Body of pancreas (tissue), 4 donors: Measurements from ENCODE around the gene HOXD8.

ENCODE experiments used
- CTCF ChIP-seq, 7 experiments: fragments of 450-650 bp in 4 of 7; fragments of 200-600 bp in 3 of 7; sonication (generic) in 3 of 7; IDR thresholded peaks; one replicate each; pipeline ENCODE4 v1.5.1; 2016 to 2019; ENCODE audit warnings: antibody characterized with exemption in 7 of 7
- POLR2A ChIP-seq, 3 donors: fragments of 450-650 bp; IDR thresholded peaks; one replicate each; pipeline ENCODE4 v1.6.1; 2016; ENCODE audit warnings: antibody characterized with exemption in 3 of 3, mild to moderate bottlenecking in 2 of 3

GRCh38 chr2:176092270-176093144 is 37.0 kb upstream of the HOXD8 start, which contains the start of gene HOXD13:
- TF ChIP-seq POLR2A (IDR thresholded peaks at IDR 0.05): no peak
- no peak for TF ChIP-seq CTCF (IDR thresholded peaks at IDR 0.05)
